Liver (tissue), 9 donors: ENCODE data around the gene ADM5. TPM values are rescaled to one million over a fixed set of nuclear protein-coding genes. Genes with fewer than 3 reads are reported as not detected.

Source experiments
- DNase-seq: peaks from one replicate; pipeline ENCODE4 v3.0.0-alpha.2; 2017; ENCODE audit warnings: low spot score
- H3K27ac ChIP-seq, 2 donors: one replicate each; pipeline ENCODE4 v1.7.0; 2013; ENCODE audit warnings: inconsistent platforms in 2 of 2, low read length in 2 of 2, control low read depth in 1 of 2, low read depth in 1 of 2, mild to moderate bottlenecking in 1 of 2
- H3K27me3 ChIP-seq, 4 donors: one replicate each; pipeline versions ENCODE4 v1.6.1 to v1.7.0; 2013; ENCODE audit warnings: low read length in 3 of 4, inconsistent platforms in 1 of 4, mild to moderate bottlenecking in 1 of 4, moderate library complexity in 1 of 4; ENCODE audit not compliant: control insufficient read depth in 4 of 4, insufficient read depth in 4 of 4
- H3K36me3 ChIP-seq, 4 donors: one replicate each; pipeline versions ENCODE4 v1.6.1 to v1.7.0; 2013; ENCODE audit warnings: low read length in 3 of 4, mild to moderate bottlenecking in 3 of 4, low read depth in 1 of 4, moderate library complexity in 1 of 4; ENCODE audit not compliant: control insufficient read depth in 4 of 4, insufficient read depth in 3 of 4
- H3K4me1 ChIP-seq, 4 donors: one replicate each; pipeline versions ENCODE4 v1.6.1 to v1.7.0; 2013; ENCODE audit warnings: low read length in 3 of 4, mild to moderate bottlenecking in 3 of 4, moderate library complexity in 1 of 4; ENCODE audit not compliant: control insufficient read depth in 4 of 4, insufficient read depth in 4 of 4
- H3K4me3 ChIP-seq, 3 donors: one replicate each; pipeline versions ENCODE4 v1.6.1 to v1.7.0; 2013; ENCODE audit warnings: low read length in 3 of 3, control low read depth in 1 of 3, low read depth in 1 of 3, mild to moderate bottlenecking in 1 of 3
- H3K9ac ChIP-seq, 2 donors: one replicate each; pipeline ENCODE4 v1.7.0; 2013; ENCODE audit warnings: low read length in 2 of 2, mild to moderate bottlenecking in 2 of 2, moderate library complexity in 2 of 2, control low read depth in 1 of 2, low read depth in 1 of 2
- H3K9me3 ChIP-seq, 4 donors: one replicate each; pipeline versions ENCODE4 v1.6.1 to v1.7.0; 2013; ENCODE audit warnings: low read length in 3 of 4; ENCODE audit not compliant: control insufficient read depth in 4 of 4
- EGR1 ChIP-seq, 2 donors: IDR thresholded peaks; 2 replicates each; pipeline ENCODE4 v1.6.1; 2016 to 2018; ENCODE audit warnings: antibody characterized with exemption in 2 of 2, low read depth in 2 of 2
- FOXA1 ChIP-seq: IDR thresholded peaks from 2 replicates; pipeline ENCODE4 v1.6.1; 2016; ENCODE audit warnings: antibody characterized with exemption
- GABPA ChIP-seq, 2 donors: IDR thresholded peaks in 1 of 2; conservative IDR thresholded peaks in 1 of 2; 2 replicates each; pipeline ENCODE4 v1.6.1; 2016; ENCODE audit warnings: antibody characterized with exemption in 2 of 2, mild to moderate bottlenecking in 1 of 2, moderate library complexity in 1 of 2
- HNF4A ChIP-seq, 2 donors: conservative IDR thresholded peaks; 2 replicates each; pipeline ENCODE4 v1.6.1; 2016; ENCODE audit warnings: antibody characterized with exemption in 2 of 2, mild to moderate bottlenecking in 2 of 2
- HNF4G ChIP-seq: IDR thresholded peaks from 2 replicates; pipeline ENCODE4 v1.6.1; 2016; ENCODE audit warnings: antibody characterized with exemption
- JUND ChIP-seq, 2 donors: IDR thresholded peaks; 2 replicates each; pipeline ENCODE4 v1.6.1; 2016; ENCODE audit warnings: antibody characterized with exemption in 2 of 2
- NR2F2 ChIP-seq: IDR thresholded peaks from 2 replicates; pipeline ENCODE4 v1.6.1; 2016; ENCODE audit warnings: antibody characterized with exemption
- RAD21 ChIP-seq, 2 donors: IDR thresholded peaks; 2 replicates each; pipeline ENCODE4 v1.6.1; 2016; ENCODE audit warnings: antibody characterized with exemption in 2 of 2, mild to moderate bottlenecking in 2 of 2
- RXRA ChIP-seq, 2 donors: IDR thresholded peaks; 2 replicates each; pipeline ENCODE4 v1.6.1; 2017 to 2018; ENCODE audit warnings: antibody characterized with exemption in 2 of 2, mild to moderate bottlenecking in 1 of 2
- SP1 ChIP-seq: IDR thresholded peaks from 2 replicates; pipeline ENCODE4 v1.6.1; 2018; ENCODE audit warnings: antibody characterized with exemption, mild to moderate bottlenecking
- TAF1 ChIP-seq: conservative IDR thresholded peaks from 2 replicates; pipeline ENCODE4 v1.6.1; 2016; ENCODE audit warnings: antibody characterized with exemption, mild to moderate bottlenecking
- YY1 ChIP-seq: IDR thresholded peaks from 2 replicates; pipeline ENCODE4 v1.6.1; 2016; ENCODE audit warnings: antibody characterized with exemption, mild to moderate bottlenecking
- WGBS: extraction: QIAGEN DNeasy Blood & Tissue Kit; methylation state at CpG from one replicate; pipeline ENCODE4 v1.1.7; 2013; 5-methylcytosine and 5-hydroxymethylcytosine counted together
- polyA plus RNA-seq, 2 donors: library from polyadenylated mRNA; stranded (reverse) in 1 of 2; unstranded in 1 of 2; fragments of 200-250 nt in 1 of 2; fragments of >200 nt in 1 of 2; fragmentation: Nextera tagmentation in 1 of 2; extraction: Ambion mirVana in 1 of 2; gene quantifications; one replicate each; pipeline versions ENCODE4 v1.2.1 to v1.2.3, GENCODE V29; 2013 to 2015
- total RNA-seq, 2 donors: library from RNA; depleted of rRNA; stranded (reverse); fragments of >200 nt; gene quantifications; one replicate each; pipeline ENCODE4 v1.2.3, GENCODE V29; 2014
- TF ChIP-seq, protein P1 (sequence below): IDR thresholded peaks from 2 replicates; pipeline ENCODE4 v1.6.1; 2016; ENCODE audit warnings: antibody characterized with exemption, mild to moderate bottlenecking
- TF ChIP-seq, protein P2 (sequence below): fragments of 150-350 bp; IDR thresholded peaks from 2 replicates; pipeline ENCODE4 v1.5.1; 2017; ENCODE audit warnings: improper control_type of control experiment, low read depth, low read length; ENCODE audit not compliant: missing input control
- TF ChIP-seq, protein P3 (sequence below): IDR thresholded peaks from 2 replicates; pipeline ENCODE4 v1.6.1; 2016; ENCODE audit warnings: antibody characterized with exemption
- TF ChIP-seq, protein P4 (sequence below): IDR thresholded peaks from 2 replicates; pipeline ENCODE4 v1.6.1; 2016; ENCODE audit warnings: antibody characterized with exemption
- TF ChIP-seq, protein P5 (sequence below): IDR thresholded peaks from 2 replicates; pipeline ENCODE4 v1.6.1; 2016; ENCODE audit warnings: antibody characterized with exemption
- donor health status: healthy.
- donor health status: healthy.
- donor health status: healthy.
- donor health status: healthy.
- donor health status: healthy.

ADM5 gene
- total and polyA plus RNA-seq, 4 donors = 0.11 to 0.84 (median 0.26) TPM

DNA sequence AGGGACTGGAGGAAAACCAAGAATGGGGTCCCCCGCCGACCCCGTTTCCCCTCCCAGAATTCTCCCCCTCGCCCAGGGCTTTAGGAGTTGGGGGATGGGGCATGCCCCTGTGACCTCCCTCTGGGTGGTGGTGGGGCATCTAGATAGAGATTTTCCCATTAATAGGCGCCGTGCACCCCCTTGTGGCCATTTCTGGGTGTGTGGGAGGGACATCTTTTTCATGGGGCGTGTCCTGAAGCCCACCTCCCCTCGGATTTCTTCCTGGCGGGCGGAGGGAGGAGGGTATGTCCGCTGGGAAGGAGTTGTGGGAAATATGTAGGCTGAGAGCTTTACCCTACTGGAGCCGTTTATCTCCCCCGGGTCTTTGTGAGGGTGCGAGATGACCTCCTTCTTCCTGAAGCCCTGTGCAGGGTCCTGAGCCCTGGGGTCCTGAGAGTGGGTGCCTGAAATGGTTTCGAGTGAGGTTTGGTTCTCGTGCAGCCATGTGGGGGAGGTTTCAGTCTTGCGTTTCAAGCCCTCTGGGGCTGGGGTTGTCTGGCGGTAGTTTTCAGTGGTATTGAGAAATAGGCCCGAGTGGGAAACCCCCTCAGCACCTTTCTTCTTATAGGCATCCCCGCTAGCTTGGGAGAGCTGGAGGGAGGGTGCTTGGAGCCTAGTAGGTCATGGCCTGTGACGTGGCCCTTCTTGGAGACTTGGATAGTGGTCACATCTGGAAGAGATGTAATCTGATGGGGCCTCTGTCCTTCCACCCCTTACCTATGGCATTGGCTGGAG, 11.3 kb upstream of the ADM5 start:
- Histone ChIP-seq H3K9ac (peak overlapping the region in 1 of 2 donors; percentile 73), H3K27me3 (no peaks in the 10 kb centered on the region), H3K4me1 (peaks cover 2 to 38% (median 22%) of the 10 kb centered on the region in 4 donors), H3K27ac (peak overlapping the region; percentile 91 to 93), H3K4me3 (peak overlapping the region; percentile 74 to 94 (median 85)), H3K9me3 (no peaks in the 10 kb centered on the region), H3K36me3 (peaks cover 3 to 11% (median 8%) of the 10 kb centered on the region in 4 donors)
- peak; percentile 85 for DNase-seq
- TF ChIP-seq NR2F2 (peak; percentile 53), GABPA (IDR thresholded peaks at IDR 0.05 in 1 of 2, conservative IDR thresholded peaks at IDR 0.05 in 1 of 2) (no peak), RAD21 (IDR thresholded peaks at IDR 0.05) (peak; percentile 71 to 76)
- TF ChIP-seq, protein P1, sequence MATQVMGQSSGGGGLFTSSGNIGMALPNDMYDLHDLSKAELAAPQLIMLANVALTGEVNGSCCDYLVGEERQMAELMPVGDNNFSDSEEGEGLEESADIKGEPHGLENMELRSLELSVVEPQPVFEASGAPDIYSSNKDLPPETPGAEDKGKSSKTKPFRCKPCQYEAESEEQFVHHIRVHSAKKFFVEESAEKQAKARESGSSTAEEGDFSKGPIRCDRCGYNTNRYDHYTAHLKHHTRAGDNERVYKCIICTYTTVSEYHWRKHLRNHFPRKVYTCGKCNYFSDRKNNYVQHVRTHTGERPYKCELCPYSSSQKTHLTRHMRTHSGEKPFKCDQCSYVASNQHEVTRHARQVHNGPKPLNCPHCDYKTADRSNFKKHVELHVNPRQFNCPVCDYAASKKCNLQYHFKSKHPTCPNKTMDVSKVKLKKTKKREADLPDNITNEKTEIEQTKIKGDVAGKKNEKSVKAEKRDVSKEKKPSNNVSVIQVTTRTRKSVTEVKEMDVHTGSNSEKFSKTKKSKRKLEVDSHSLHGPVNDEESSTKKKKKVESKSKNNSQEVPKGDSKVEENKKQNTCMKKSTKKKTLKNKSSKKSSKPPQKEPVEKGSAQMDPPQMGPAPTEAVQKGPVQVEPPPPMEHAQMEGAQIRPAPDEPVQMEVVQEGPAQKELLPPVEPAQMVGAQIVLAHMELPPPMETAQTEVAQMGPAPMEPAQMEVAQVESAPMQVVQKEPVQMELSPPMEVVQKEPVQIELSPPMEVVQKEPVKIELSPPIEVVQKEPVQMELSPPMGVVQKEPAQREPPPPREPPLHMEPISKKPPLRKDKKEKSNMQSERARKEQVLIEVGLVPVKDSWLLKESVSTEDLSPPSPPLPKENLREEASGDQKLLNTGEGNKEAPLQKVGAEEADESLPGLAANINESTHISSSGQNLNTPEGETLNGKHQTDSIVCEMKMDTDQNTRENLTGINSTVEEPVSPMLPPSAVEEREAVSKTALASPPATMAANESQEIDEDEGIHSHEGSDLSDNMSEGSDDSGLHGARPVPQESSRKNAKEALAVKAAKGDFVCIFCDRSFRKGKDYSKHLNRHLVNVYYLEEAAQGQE = no peak
- TF ChIP-seq, protein P2, sequence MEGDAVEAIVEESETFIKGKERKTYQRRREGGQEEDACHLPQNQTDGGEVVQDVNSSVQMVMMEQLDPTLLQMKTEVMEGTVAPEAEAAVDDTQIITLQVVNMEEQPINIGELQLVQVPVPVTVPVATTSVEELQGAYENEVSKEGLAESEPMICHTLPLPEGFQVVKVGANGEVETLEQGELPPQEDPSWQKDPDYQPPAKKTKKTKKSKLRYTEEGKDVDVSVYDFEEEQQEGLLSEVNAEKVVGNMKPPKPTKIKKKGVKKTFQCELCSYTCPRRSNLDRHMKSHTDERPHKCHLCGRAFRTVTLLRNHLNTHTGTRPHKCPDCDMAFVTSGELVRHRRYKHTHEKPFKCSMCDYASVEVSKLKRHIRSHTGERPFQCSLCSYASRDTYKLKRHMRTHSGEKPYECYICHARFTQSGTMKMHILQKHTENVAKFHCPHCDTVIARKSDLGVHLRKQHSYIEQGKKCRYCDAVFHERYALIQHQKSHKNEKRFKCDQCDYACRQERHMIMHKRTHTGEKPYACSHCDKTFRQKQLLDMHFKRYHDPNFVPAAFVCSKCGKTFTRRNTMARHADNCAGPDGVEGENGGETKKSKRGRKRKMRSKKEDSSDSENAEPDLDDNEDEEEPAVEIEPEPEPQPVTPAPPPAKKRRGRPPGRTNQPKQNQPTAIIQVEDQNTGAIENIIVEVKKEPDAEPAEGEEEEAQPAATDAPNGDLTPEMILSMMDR = peak; percentile 62
- 10% methylated on average over 21 of the region's 21 CpGs for WGBS

DNA sequence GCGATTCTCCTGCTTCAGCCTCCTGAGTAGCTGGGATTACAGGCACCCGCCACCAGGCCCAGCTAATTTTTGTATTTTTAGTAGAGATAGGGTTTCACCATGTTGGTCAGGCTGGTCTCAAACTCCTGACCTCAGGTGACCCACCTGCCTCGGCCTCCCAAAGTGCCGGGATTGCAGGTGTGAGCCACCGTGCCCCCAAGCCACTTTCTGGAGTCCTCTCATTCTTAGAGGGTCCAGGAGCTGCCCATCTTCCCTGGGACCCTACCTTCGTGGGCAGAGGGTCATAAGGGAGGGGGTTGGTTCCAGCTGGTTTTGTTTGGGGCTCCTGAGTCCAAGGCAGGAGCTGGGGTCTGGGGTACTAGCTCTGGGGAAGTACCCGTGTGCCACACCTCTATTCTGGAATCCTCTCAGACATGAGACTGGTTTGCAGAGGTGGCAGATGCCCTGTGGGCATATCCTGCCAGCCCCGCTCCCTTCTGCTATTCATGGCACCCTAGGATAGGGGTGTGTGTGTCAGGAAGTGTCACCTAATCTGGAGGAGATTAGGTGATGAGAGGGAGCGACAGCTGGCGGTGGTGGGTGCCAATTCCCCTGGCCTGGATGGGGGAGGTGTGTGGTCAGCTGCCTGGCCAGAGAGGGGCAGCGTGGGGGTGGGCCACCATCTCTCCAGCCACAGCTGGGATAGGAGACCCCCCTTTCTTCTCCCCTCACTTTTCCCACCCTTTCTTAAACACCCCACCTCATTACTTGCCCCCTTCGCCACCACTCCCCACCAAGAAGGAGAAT, 10.2 kb upstream of the ADM5 start:
- H3K9me3 ChIP-seq = no peaks in the 10 kb centered on the region
- no peaks in the 10 kb centered on the region for H3K27me3 ChIP-seq
- peaks cover 2 to 38% (median 22%) of the 10 kb centered on the region in 4 donors for H3K4me1 ChIP-seq
- no peak overlapping the region for H3K9ac ChIP-seq
- no peak overlapping the region for H3K4me3 ChIP-seq
- TF ChIP-seq SP1 (no peak), NR2F2 (no peak), RXRA (IDR thresholded peaks at IDR 0.05) (no peak), FOXA1 (no peak), EGR1 (IDR thresholded peaks at IDR 0.05; ENCODE audit: low read depth in 2 of 2) (no peak), GABPA (IDR thresholded peaks at IDR 0.05 in 1 of 2, conservative IDR thresholded peaks at IDR 0.05 in 1 of 2) (no peak), RAD21 (IDR thresholded peaks at IDR 0.05) (no peak), TAF1 (no peak), HNF4G (no peak), JUND (IDR thresholded peaks at IDR 0.05) (no peak), YY1 (no peak), HNF4A (conservative IDR thresholded peaks at IDR 0.05) (no peak)
- TF ChIP-seq, protein P3, sequence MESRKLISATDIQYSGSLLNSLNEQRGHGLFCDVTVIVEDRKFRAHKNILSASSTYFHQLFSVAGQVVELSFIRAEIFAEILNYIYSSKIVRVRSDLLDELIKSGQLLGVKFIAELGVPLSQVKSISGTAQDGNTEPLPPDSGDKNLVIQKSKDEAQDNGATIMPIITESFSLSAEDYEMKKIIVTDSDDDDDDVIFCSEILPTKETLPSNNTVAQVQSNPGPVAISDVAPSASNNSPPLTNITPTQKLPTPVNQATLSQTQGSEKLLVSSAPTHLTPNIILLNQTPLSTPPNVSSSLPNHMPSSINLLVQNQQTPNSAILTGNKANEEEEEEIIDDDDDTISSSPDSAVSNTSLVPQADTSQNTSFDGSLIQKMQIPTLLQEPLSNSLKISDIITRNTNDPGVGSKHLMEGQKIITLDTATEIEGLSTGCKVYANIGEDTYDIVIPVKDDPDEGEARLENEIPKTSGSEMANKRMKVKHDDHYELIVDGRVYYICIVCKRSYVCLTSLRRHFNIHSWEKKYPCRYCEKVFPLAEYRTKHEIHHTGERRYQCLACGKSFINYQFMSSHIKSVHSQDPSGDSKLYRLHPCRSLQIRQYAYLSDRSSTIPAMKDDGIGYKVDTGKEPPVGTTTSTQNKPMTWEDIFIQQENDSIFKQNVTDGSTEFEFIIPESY = no peak
- TF ChIP-seq, protein P4, sequence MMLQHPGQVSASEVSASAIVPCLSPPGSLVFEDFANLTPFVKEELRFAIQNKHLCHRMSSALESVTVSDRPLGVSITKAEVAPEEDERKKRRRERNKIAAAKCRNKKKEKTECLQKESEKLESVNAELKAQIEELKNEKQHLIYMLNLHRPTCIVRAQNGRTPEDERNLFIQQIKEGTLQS = no peak
- TF ChIP-seq, protein P5, sequence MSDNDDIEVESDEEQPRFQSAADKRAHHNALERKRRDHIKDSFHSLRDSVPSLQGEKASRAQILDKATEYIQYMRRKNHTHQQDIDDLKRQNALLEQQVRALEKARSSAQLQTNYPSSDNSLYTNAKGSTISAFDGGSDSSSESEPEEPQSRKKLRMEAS = no peak
- 71% methylated on average over 12 of the region's 12 CpGs for WGBS
- H3K27ac ChIP-seq = no peak overlapping the region
- peaks cover 3 to 19% (median 9%) of the 10 kb centered on the region in 4 donors for H3K36me3 ChIP-seq
- no peak for DNase-seq
